NOMO-1 (cell line): ENCODE measurements around the gene SOS1.
"Not testable (repeated sequence)": the region's sequence is repeated elsewhere in the genome, so short reads cannot be mapped to it uniquely, and the experiment has no call there.

Experiments
- DNase-seq, 2 experiments: peaks; one replicate each; lab custom pipeline; 2025; ENCODE audit not compliant: unreplicated experiment in 2 of 2; lab: John Stamatoyannopoulos, UW

Gene SOS1

GRCh38 chr2:39120771-39121522 is at the start of gene SOS1:
Gene SOS1 (minus strand): TSS chr2:39121051. CDS start chr2:39120422, 629 bp downstream.
- peak; percentile 85 to 86 for DNase-seq

GRCh38 chr2:39164089-39164488 is 43.2 kb upstream of the SOS1 start:
- peak; percentile 18 to 62 for DNase-seq

- no peak for DNase-seq
These were observed 40.1 kb upstream of the SOS1 start for GRCh38 chr2:39160982-39161381.

- DNase-seq = no peak
These were observed 38.4 kb upstream of the SOS1 start for GRCh38 chr2:39159283-39159682.

- DNase-seq = no peak
These were observed 37.5 kb upstream of the SOS1 start for GRCh38 chr2:39158351-39158750.

- DNase-seq = no peak
These were observed 36.0 kb upstream of the SOS1 start for GRCh38 chr2:39156846-39157245.

- DNase-seq = no peak
These were observed 35.3 kb upstream of the SOS1 start for GRCh38 chr2:39156107-39156506.

GRCh38 chr2:39155573-39155972 is 34.7 kb upstream of the SOS1 start:
- not testable (repeated sequence) for DNase-seq

- no peak for DNase-seq
These were observed 34.1 kb upstream of the SOS1 start for GRCh38 chr2:39154944-39155343.

GRCh38 chr2:39153312-39153711 is 32.5 kb upstream of the SOS1 start:
- no peak for DNase-seq

- DNase-seq = no peak
These were observed 31.7 kb upstream of the SOS1 start for GRCh38 chr2:39152504-39152903.

GRCh38 chr2:39150890-39151497 is 30.1 kb upstream of the SOS1 start:
- DNase-seq = no peak

GRCh38 chr2:39150102-39150562 is 29.3 kb upstream of the SOS1 start:
- no peak for DNase-seq

- DNase-seq = no peak
These were observed 25.8 kb upstream of the SOS1 start for GRCh38 chr2:39146630-39147029.

GRCh38 chr2:39145906-39146421 is 25.1 kb upstream of the SOS1 start:
- DNase-seq = no peak

GRCh38 chr2:39144416-39144815 is 23.6 kb upstream of the SOS1 start:
- peak in 1 of 2 experiments; percentile 49 for DNase-seq

GRCh38 chr2:39142904-39143605 is 22.2 kb upstream of the SOS1 start:
- peak; percentile 37 to 66 for DNase-seq

- peak in 1 of 2 experiments; percentile 58 for DNase-seq
These were observed 20.8 kb upstream of the SOS1 start for GRCh38 chr2:39141334-39142271.

- not testable (repeated sequence) for DNase-seq
These were observed 20.1 kb upstream of the SOS1 start for GRCh38 chr2:39140948-39141333.

- peak; percentile 35 to 63 for DNase-seq
These were observed 19.5 kb upstream of the SOS1 start for GRCh38 chr2:39140322-39140847.
